GM18526 (cell line): ENCODE measurements around the gene METTL25.

Source experiments
- POLR2A ChIP-seq: IDR thresholded peaks from 3 replicates; pipeline ENCODE4 v1.6.1; 2011; ENCODE audit not compliant: insufficient read length; ENCODE audit errors: extremely low read depth

Gene METTL25

GRCh38 chr12:82480606-82481005, 122.3 kb downstream of the METTL25 start:
- no peak for TF ChIP-seq POLR2A

DNA sequence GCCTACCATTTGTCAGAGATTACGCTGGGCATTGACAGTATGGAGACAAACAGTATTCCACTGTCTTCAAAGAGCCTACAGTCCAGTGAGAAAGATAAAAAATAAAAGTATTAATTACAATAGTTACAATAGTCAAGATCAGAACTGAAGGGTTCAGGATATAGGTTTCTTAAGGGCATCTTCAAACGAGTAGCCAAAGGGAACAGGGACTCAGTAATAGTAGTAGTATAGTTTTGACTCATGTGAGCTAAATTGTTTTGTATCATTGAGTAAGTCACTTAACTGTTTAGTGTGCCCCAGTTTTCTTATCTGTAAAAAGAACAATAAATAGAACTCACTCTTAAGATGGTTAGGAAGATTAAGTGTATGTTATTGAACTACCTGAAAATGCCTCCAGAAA, 123.6 kb downstream of the METTL25 start:
- no peak for TF ChIP-seq POLR2A

DNA sequence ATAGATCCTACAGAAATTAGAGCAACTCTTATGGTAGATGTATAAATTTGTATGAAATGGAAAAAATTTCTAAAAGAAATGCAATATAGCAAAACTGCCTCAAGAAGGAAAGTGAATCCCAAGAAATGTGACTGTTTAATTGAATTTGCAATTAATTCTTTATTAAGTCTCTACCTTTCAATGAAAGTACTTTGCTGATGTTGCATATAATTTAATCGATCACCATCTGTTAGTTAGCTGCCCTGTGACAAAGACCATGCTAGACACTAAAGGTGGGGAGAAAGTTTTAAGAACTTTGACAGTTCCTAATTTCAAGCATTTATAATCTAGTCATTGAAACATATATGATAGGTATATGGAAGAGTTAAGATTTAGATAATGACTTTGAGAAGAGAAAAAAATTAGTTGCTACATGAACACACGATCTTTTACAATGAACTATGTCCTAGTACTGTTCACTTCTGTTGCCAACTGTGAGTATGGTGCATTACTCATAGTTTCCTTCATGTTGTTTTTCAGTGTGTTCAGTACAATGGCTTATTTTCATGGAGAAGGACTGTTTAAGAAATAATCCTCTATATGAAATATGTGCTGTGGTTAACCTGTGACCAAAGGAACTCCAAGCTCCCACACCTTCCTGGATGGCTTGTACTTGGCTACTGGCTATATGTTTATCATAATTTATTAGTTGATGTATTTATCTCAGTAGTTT, 128.4 kb downstream of the METTL25 start:
- TF ChIP-seq POLR2A = no peak

GRCh38 chr12:82504409-82504808, 146.1 kb downstream of the METTL25 start:
- TF ChIP-seq POLR2A = no peak

GRCh38 chr12:82505150-82505549, 146.8 kb downstream of the METTL25 start:
- no peak for TF ChIP-seq POLR2A

GRCh38 chr12:82507686-82508085, 149.4 kb downstream of the METTL25 start:
- no peak for TF ChIP-seq POLR2A

GRCh38 chr12:82510386-82510785, 152.1 kb downstream of the METTL25 start:
- TF ChIP-seq POLR2A = no peak

GRCh38 chr12:82514880-82515279, 156.6 kb downstream of the METTL25 start:
- TF ChIP-seq POLR2A = no peak

DNA sequence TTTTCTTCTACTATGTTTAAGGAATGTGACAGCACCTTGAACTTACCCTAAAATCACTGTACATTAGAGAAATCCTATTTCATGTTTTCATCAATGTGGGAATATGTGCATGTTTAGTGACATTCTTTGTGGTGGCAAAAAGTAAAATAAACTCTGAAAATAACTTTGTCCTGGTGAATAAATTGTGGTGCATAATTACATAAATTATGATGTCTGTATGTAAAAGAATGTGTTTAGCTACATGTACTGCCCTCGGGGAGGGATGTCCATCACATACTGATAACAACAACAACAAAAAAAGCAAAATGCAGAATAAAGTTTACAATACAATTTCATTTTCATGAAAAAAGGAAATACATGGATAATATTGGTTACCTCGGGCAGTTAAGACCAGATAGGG, 157.3 kb downstream of the METTL25 start:
- no peak for TF ChIP-seq POLR2A

DNA sequence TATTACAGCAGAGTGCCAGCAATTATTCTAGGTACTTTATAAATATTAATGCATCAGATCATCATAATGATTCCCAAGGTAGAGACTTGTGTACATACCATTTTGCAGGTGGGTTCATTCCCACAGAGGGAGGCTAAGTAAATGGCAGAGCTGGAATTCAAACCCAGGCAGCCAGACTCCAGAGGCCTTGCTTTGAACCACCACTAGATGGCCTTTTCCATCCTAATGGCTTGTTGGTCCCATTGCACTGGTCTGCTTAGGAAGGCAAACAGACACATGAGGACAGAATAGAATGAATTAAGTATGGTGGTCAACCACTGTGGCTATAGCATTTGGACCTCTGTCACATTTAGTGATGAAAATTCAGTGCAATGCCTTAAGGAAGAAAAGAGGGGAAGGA, 158.7 kb downstream of the METTL25 start:
- no peak for TF ChIP-seq POLR2A

DNA sequence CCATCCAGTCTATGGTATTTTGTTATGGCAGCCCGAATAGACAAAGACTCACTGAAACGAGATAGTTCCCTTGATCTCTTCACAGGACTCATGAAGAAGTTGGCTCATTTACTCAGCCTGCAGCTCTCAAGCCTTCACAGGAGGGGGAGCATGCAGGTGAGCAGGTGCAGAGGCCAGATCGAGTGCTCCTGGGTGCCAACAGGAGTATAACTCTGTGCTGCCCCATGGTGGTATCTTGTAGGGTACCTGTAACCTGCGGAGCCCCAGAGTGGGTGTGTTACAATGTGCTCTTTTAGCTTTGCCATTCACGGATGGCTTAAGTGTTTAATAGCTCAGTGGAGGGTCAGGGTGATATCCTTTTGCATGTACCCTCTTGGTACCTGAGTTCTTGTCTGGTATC, 159.5 kb downstream of the METTL25 start:
- TF ChIP-seq POLR2A = no peak

DNA sequence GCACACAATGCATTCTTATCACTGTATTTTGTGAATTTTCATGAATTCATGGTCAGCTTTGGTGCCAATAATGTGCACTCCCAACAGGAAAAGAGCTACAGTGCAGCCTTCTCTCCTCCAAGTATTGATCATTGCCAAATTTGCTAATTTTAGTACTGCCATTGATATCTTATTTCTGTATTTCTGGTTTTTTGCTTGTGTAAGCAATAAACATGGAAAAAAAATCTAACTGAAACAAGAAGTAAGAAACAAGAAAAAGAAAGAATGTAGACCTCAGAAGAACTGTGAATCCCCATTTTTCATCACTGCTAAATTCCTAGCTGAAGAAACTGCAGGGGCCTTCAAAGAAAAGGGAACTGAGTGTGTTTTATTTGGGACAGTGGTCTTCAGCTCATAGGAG, 161.2 kb downstream of the METTL25 start:
- TF ChIP-seq POLR2A = no peak

DNA sequence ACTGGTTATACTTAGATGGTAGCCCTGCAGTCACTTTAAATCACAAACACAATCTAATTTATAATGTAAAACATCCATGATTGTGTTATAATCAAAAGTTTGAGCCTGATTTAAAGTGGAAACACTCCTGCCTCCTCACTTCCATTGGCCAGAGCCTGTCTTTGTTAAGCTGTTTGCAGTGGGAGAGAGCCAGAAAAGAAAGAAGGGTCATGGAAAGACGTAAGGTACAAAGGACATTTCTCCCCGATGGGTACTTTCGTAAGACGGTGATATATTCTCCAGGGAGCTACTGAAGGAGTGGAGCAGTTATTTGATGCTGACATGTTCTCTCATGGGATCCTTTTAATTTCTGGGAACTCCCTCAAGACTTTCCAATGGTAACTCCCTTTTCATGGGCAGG, 164.0 kb downstream of the METTL25 start:
- TF ChIP-seq POLR2A = no peak

DNA sequence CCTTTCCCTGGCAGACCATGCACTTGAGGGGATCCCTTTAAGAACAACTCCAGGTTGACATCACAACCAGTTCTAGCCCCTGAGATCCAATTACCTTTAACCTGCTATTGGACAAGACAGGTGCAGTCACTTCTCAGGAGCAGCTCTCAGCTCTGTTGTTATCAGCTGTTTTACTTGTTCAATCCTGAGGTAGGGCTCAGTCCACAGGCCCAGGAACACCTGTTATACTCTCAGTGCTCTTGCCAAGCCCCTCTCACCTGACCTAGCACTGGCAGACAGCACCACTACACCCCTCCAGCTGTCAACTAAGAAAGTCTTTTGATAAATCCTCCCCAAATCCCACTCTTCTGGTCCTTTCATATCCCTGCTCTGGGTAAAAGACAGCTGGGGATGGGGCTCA, 164.4 kb downstream of the METTL25 start:
- no peak for TF ChIP-seq POLR2A

DNA sequence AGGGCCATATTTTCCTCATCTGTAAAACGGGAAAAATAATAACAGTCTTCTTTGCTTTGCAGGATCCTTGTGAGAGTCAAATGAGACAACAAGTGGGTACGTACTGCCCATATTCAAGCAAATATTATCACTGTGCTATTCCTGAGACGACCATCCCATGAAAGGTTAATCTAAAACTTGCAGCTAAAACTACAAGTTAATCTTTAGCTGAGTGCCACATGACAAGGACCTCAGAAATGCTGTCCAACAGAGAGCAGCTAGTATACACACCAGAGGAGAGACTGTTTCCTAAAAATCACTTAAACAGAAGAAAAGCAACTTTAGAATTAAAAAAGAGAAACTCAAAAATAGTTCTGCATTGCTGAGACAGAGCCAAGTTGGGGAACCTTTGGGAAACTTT, 165.7 kb downstream of the METTL25 start:
- TF ChIP-seq POLR2A = no peak

- no peak for TF ChIP-seq POLR2A
These were observed 166.3 kb downstream of the METTL25 start for GRCh38 chr12:82524641-82525040.

DNA sequence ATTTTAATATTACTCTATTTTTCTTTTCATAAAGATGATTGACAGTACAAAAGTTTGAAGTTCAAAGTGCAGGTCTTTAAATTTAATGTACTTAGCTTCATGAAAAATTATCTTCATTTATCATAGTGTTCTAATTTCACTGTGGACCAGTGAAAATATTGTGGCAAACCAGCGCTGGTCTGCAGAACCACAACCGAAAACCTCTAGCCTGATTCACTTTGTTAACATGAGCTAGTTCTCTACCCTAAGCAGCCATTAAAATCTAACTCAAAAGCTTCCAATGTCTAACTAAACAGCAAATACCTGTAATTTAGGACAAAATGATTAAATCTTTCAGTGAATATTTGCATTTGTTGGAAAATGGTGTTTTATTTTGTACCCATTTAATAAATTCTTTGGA, 167.3 kb downstream of the METTL25 start:
- no peak for TF ChIP-seq POLR2A
